Stomach smooth muscle (tissue), 2 donors: ENCODE measurements around the gene KPTN.

Experiments used
- H3K27ac ChIP-seq: one replicate; pipeline ENCODE4 v1.7.0; 2013; ENCODE audit warnings: mild to moderate bottlenecking, low read length, inconsistent platforms
- H3K27me3 ChIP-seq, 2 donors: one replicate each; pipeline ENCODE4 v1.7.0; 2013; ENCODE audit warnings: low read length in 2 of 2; ENCODE audit not compliant: insufficient read depth in 2 of 2, control insufficient read depth in 1 of 2
- H3K36me3 ChIP-seq, 2 donors: one replicate each; pipeline ENCODE4 v1.7.0; 2013; ENCODE audit warnings: low read length in 2 of 2; ENCODE audit not compliant: control insufficient read depth in 2 of 2, insufficient read depth in 2 of 2
- H3K4me1 ChIP-seq: one replicate; pipeline ENCODE4 v1.7.0; 2013; ENCODE audit warnings: low read length; ENCODE audit not compliant: control insufficient read depth, insufficient read depth
- H3K4me3 ChIP-seq, 2 donors: one replicate each; pipeline ENCODE4 v1.7.0; 2013; ENCODE audit warnings: low read length in 2 of 2
- H3K9ac ChIP-seq, 2 donors: one replicate each; pipeline ENCODE4 v1.7.0; 2013; ENCODE audit warnings: low read length in 2 of 2, mild to moderate bottlenecking in 1 of 2
- H3K9me3 ChIP-seq, 2 donors: one replicate each; pipeline ENCODE4 v1.7.0; 2013; ENCODE audit warnings: low read length in 2 of 2; ENCODE audit not compliant: control insufficient read depth in 2 of 2
- donor health status: healthy.
- donor health status: Pancreatic carcinoma.

The KPTN gene

GRCh38 chr19:47433121-47433520 is 50.9 kb downstream of the KPTN start:
- Histone ChIP-seq H3K9me3 (no peaks in the 10 kb centered on the region), H3K36me3 (peaks cover 3 to 4% of the 10 kb centered on the region in 2 donors), H3K9ac (no peak overlapping the region), H3K27ac (no peak overlapping the region), H3K4me3 (no peak overlapping the region), H3K4me1 (peaks cover 23% of the 10 kb centered on the region), H3K27me3 (peaks cover 3 to 7% of the 10 kb centered on the region in 2 donors)

DNA sequence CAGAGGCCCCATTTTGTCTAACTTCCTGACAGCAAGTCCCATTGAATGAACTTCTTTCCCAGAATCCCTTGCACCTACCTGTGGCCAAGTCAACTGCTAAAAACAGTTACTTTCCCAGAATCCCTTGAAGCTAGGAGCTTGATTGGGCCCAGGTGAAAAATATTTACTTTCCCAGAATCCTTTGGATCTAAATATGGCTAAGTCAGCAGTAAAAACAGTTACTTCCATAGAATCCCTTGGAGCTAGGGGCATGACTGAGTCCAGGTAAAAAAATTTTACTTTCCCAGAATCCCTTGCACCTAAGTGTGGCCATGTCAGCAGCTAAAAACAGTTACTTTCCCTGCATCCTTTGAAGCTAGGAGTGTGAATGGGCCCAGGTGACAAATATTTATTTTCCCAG is 51.5 kb downstream of the KPTN start:
- Histone ChIP-seq H3K36me3 (peaks cover 3 to 4% of the 10 kb centered on the region in 2 donors), H3K27me3 (peaks cover 3 to 7% of the 10 kb centered on the region in 2 donors), H3K4me3 (no peak overlapping the region), H3K4me1 (peaks cover 29% of the 10 kb centered on the region), H3K27ac (no peak overlapping the region), H3K9me3 (no peaks in the 10 kb centered on the region), H3K9ac (no peak overlapping the region)

DNA sequence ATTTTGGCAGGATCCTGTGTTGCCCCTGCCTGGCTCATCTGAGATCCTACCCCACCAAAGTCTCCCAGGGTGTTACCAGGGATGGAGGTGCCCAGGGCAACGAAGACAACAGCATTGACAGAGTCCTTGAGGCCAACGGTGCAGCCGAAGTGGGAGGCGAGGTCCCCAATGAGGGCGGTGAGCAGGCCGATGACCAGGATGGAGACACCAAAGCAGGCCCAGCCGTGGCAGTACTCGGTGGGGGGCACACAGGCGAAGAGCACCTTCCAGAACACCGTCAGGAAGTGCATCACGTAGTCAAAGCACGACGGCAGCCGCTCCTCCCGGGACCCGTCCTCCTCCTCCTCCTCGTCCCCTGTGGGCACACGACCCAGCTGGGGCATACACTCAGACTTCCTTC is 51.9 kb downstream of the KPTN start:
- Histone ChIP-seq H3K4me1 (peaks cover 31% of the 10 kb centered on the region), H3K4me3 (no peak overlapping the region), H3K9ac (no peak overlapping the region), H3K36me3 (peaks cover 3 to 4% of the 10 kb centered on the region in 2 donors), H3K27ac (no peak overlapping the region), H3K9me3 (no peaks in the 10 kb centered on the region), H3K27me3 (peaks cover 3 to 7% of the 10 kb centered on the region in 2 donors)

- Histone ChIP-seq H3K27ac (no peak overlapping the region), H3K27me3 (peaks cover 3 to 12% of the 10 kb centered on the region in 2 donors), H3K4me1 (peaks cover 25% of the 10 kb centered on the region), H3K36me3 (peaks cover 3 to 4% of the 10 kb centered on the region in 2 donors), H3K4me3 (no peak overlapping the region), H3K9me3 (no peaks in the 10 kb centered on the region), H3K9ac (no peak overlapping the region)
Observed at GRCh38 chr19:47430041-47430802, 53.8 kb downstream of the KPTN start.

GRCh38 chr19:47429140-47429793 is 54.8 kb downstream of the KPTN start:
- Histone ChIP-seq H3K4me1 (peaks cover 25% of the 10 kb centered on the region), H3K27ac (no peak overlapping the region), H3K9ac (no peak overlapping the region), H3K4me3 (no peak overlapping the region), H3K36me3 (peaks cover 2 to 4% of the 10 kb centered on the region in 2 donors), H3K27me3 (peaks cover 3 to 17% of the 10 kb centered on the region in 2 donors), H3K9me3 (no peaks in the 10 kb centered on the region)

GRCh38 chr19:47428177-47428894 is 55.7 kb downstream of the KPTN start:
- Histone ChIP-seq H3K9me3 (no peaks in the 10 kb centered on the region), H3K4me1 (peaks cover 25% of the 10 kb centered on the region), H3K27me3 (peaks cover 9 to 24% of the 10 kb centered on the region in 2 donors), H3K9ac (no peak overlapping the region), H3K27ac (peak overlapping the region; percentile 67), H3K4me3 (peak overlapping the region; percentile 29 to 65), H3K36me3 (no peaks in the 10 kb centered on the region)

DNA sequence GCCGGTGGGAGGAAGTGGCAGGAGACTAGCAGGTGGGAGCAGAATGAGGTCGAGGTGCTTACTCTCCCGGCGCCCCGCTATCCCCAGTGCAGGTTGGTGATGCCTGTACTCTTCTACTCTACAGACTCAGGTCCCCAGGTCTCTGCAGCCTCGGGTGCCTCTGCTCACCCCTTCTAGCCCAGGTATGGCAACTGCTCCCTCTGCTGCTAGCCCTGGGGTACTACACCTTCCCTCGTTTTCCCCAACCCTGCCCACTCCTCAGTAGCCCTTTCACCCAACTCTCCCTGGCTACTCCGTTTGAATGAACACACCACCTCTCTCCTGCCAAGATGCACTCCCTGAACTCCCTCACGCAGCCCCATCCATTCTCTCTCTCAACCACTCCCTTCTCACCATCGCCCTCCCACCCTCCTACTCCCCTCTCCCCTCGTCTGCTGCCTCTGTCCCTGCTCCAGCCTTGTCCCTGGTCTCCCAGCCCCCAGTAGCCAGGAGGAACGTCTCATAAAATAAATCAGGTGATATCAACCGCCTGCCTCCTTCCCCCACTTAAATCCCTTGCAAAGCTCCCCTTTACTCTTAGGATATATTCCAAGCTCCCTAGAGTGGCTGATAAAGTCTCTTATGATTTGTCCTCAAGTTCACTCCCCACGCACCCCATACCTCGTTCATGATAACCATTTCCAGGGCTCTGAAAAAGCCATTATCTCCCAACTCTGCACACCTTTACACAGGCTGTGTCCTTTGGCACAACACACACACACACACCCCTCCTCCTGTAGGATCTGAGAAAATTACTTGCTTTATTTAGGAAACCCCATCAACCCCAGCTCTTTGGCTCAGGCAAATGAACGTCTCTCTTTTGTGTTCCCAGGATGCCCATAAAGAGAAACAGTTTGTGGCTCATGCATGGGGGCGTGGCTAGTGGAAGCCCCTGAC is 56.5 kb downstream of the KPTN start:
- Histone ChIP-seq H3K9ac (peak overlapping the region; percentile 24 to 36), H3K27me3 (peaks cover 15 to 32% of the 10 kb centered on the region in 2 donors), H3K9me3 (no peaks in the 10 kb centered on the region), H3K27ac (peak overlapping the region; percentile 67), H3K4me3 (peak overlapping the region in 1 of 2 donors; percentile 65), H3K4me1 (peaks cover 25% of the 10 kb centered on the region), H3K36me3 (no peaks in the 10 kb centered on the region)
